Activated CD4-positive, alpha-beta memory T cell treated with anti-CD3 and anti-CD28 coated beads for 36 hours (primary cell): ENCODE results near the gene FGF12. TPM values are rescaled to one million over a fixed set of nuclear protein-coding genes. Genes with fewer than 3 reads are reported as not detected.

Source experiments
- CTCF ChIA-PET: fragments of 350-600 bp; sonication (Branson Sonifier 250); formaldehyde crosslinking; loops from one replicate; lab custom pipeline; 2021; ENCODE audit warnings: antibody characterized with exemption, inconsistent platforms; lab: Charles Lee
- POLR2A ChIA-PET: fragments of 350-600 bp; sonication (Branson Sonifier 250); formaldehyde crosslinking; loops from one replicate; lab custom pipeline; 2021; ENCODE audit warnings: antibody characterized with exemption; lab: Charles Lee
- DNase-seq: peaks from one replicate; pipeline ENCODE4 v3.0.0-alpha.2; 2020
- H3K27ac Mint-ChIP-seq: one replicate; pipeline ENCODE4 v1.8.0; 2021; ENCODE audit warnings: mixed read lengths
- H3K27me3 Mint-ChIP-seq: one replicate; pipeline ENCODE4 v1.8.0; 2021; ENCODE audit warnings: mixed read lengths
- H3K36me3 Mint-ChIP-seq: one replicate; pipeline ENCODE4 v1.8.0; 2021; ENCODE audit warnings: mixed read lengths
- H3K4me1 Mint-ChIP-seq: one replicate; pipeline ENCODE4 v1.8.0; 2021; ENCODE audit warnings: low read depth, mixed read lengths
- H3K4me3 Mint-ChIP-seq: one replicate; pipeline ENCODE4 v1.8.0; 2021; ENCODE audit warnings: mild to moderate bottlenecking, mixed read lengths
- H3K9me3 Mint-ChIP-seq: one replicate; pipeline ENCODE4 v1.8.0; 2021; ENCODE audit warnings: mixed read lengths
- intact Hi-C: fragments of 100-400 bp; cut with micrococcal nuclease; formaldehyde crosslinking; loops from one replicate; pipeline ENCODE4 v1.15.1; 2023
- total RNA-seq, 2 experiments: library from RNA; stranded (reverse); gene quantifications; one replicate each; pipeline ENCODE4 v1.2.3, GENCODE V29; 2021

FGF12 gene
- total RNA-seq, 2 experiments from 2014 or later, result not detected

- H3K27me3 Mint-ChIP-seq, result no peaks in the 10 kb centered on the region
- no peaks in the 10 kb centered on the region for H3K36me3 Mint-ChIP-seq
Observed at GRCh38 chr3:192284443-192285072, 442.8 kb downstream of the FGF12 start.

GRCh38 chr3:192281207-192281880, 446.0 kb downstream of the FGF12 start:
- no peaks in the 10 kb centered on the region for H3K27me3 Mint-ChIP-seq
- ChIA-PET POLR2A (no interaction called here), CTCF (no interaction called here)
- DNase-seq, result no peak
- no peak overlapping the region for H3K4me3 Mint-ChIP-seq
- no peaks in the 10 kb centered on the region for H3K9me3 Mint-ChIP-seq
- H3K4me1 Mint-ChIP-seq, result no peaks in the 10 kb centered on the region
- no peaks in the 10 kb centered on the region for H3K36me3 Mint-ChIP-seq
- H3K27ac Mint-ChIP-seq, result no peak overlapping the region
- intact Hi-C loops, result no loop called here

More at GRCh38 chr3:192284443-192285072, 442.8 kb downstream of the FGF12 start:
- intact Hi-C loops, result no loop called here
- Mint-ChIP-seq H3K4me3 (no peak overlapping the region), H3K27ac (no peak overlapping the region), H3K4me1 (no peaks in the 10 kb centered on the region), H3K9me3 (no peaks in the 10 kb centered on the region)
- CTCF ChIA-PET, result no interaction called here
- DNase-seq, result no peak
- POLR2A ChIA-PET, result no interaction called here

GRCh38 chr3:192279664-192280063, 447.7 kb downstream of the FGF12 start:
- CTCF ChIA-PET, result no interaction called here
- Mint-ChIP-seq H3K36me3 (no peaks in the 10 kb centered on the region), H3K4me1 (no peaks in the 10 kb centered on the region), H3K9me3 (no peaks in the 10 kb centered on the region), H3K4me3 (no peak overlapping the region), H3K27me3 (no peaks in the 10 kb centered on the region), H3K27ac (no peak overlapping the region)
- DNase-seq, result no peak
- POLR2A ChIA-PET, result no interaction called here
- intact Hi-C loops, result no loop called here

GRCh38 chr3:192277477-192277876, 449.9 kb downstream of the FGF12 start:
- no peaks in the 10 kb centered on the region for H3K9me3 Mint-ChIP-seq

GRCh38 chr3:192275741-192276355, 451.5 kb downstream of the FGF12 start:
- H3K27me3 Mint-ChIP-seq, result no peaks in the 10 kb centered on the region
- no peak overlapping the region for H3K27ac Mint-ChIP-seq
- H3K9me3 Mint-ChIP-seq, result no peaks in the 10 kb centered on the region
- no peak for DNase-seq
- H3K4me3 Mint-ChIP-seq, result no peak overlapping the region
- no peaks in the 10 kb centered on the region for H3K4me1 Mint-ChIP-seq
- no peaks in the 10 kb centered on the region for H3K36me3 Mint-ChIP-seq
- CTCF ChIA-PET, result interaction anchor here (0.7 kb wide), 1 partner anchor 642 kb away, joined by 3 read pairs; no protein-coding TSS in a partner anchor
- intact Hi-C loops, result no loop called here
- POLR2A ChIA-PET, result no interaction called here

More at GRCh38 chr3:192277477-192277876, 449.9 kb downstream of the FGF12 start:
- Mint-ChIP-seq H3K27ac (no peak overlapping the region), H3K36me3 (no peaks in the 10 kb centered on the region), H3K4me1 (no peaks in the 10 kb centered on the region), H3K27me3 (no peaks in the 10 kb centered on the region), H3K4me3 (no peak overlapping the region)
- ChIA-PET POLR2A (no interaction called here), CTCF (no interaction called here)
- no peak for DNase-seq
- intact Hi-C loops, result no loop called here

- Mint-ChIP-seq H3K36me3 (no peaks in the 10 kb centered on the region), H3K4me1 (no peaks in the 10 kb centered on the region), H3K27ac (no peak overlapping the region), H3K9me3 (no peaks in the 10 kb centered on the region), H3K27me3 (no peaks in the 10 kb centered on the region), H3K4me3 (no peak overlapping the region)
- intact Hi-C loops, result no loop called here
- no peak for DNase-seq
- ChIA-PET POLR2A (no interaction called here), CTCF (no interaction called here)
Observed at GRCh38 chr3:192273697-192274010, 453.7 kb downstream of the FGF12 start.

GRCh38 chr3:192273001-192273696, 454.2 kb downstream of the FGF12 start:
- no peaks in the 10 kb centered on the region for H3K27me3 Mint-ChIP-seq
- POLR2A ChIA-PET, result no interaction called here
- H3K4me1 Mint-ChIP-seq, result no peaks in the 10 kb centered on the region
- CTCF ChIA-PET, result no interaction called here
- no peak overlapping the region for H3K27ac Mint-ChIP-seq
- H3K4me3 Mint-ChIP-seq, result no peak overlapping the region
- DNase-seq, result no peak
- H3K9me3 Mint-ChIP-seq, result no peaks in the 10 kb centered on the region
- intact Hi-C loops, result no loop called here
- H3K36me3 Mint-ChIP-seq, result no peaks in the 10 kb centered on the region

- CTCF ChIA-PET, result no interaction called here
- intact Hi-C loops, result no loop called here
- POLR2A ChIA-PET, result no interaction called here
- no peak overlapping the region for H3K27ac Mint-ChIP-seq
- H3K4me3 Mint-ChIP-seq, result no peak overlapping the region
- H3K27me3 Mint-ChIP-seq, result no peaks in the 10 kb centered on the region
- DNase-seq, result no peak
- H3K4me1 Mint-ChIP-seq, result no peaks in the 10 kb centered on the region
- H3K9me3 Mint-ChIP-seq, result no peaks in the 10 kb centered on the region
- no peaks in the 10 kb centered on the region for H3K36me3 Mint-ChIP-seq
Observed at GRCh38 chr3:192262001-192262400, 465.3 kb downstream of the FGF12 start.

GRCh38 chr3:192261135-192261534, 466.2 kb downstream of the FGF12 start:
- H3K4me3 Mint-ChIP-seq, result no peak overlapping the region
- H3K9me3 Mint-ChIP-seq, result no peaks in the 10 kb centered on the region
- no peaks in the 10 kb centered on the region for H3K27me3 Mint-ChIP-seq
- H3K36me3 Mint-ChIP-seq, result no peaks in the 10 kb centered on the region
- H3K4me1 Mint-ChIP-seq, result no peaks in the 10 kb centered on the region
- CTCF ChIA-PET, result no interaction called here
- POLR2A ChIA-PET, result no interaction called here
- intact Hi-C loops, result no loop called here
- no peak overlapping the region for H3K27ac Mint-ChIP-seq
- DNase-seq, result no peak

- Mint-ChIP-seq H3K9me3 (no peaks in the 10 kb centered on the region), H3K4me3 (no peak overlapping the region), H3K27me3 (no peaks in the 10 kb centered on the region), H3K4me1 (no peaks in the 10 kb centered on the region), H3K36me3 (no peaks in the 10 kb centered on the region), H3K27ac (no peak overlapping the region)
- DNase-seq, result no peak
- ChIA-PET POLR2A (no interaction called here), CTCF (no interaction called here)
- intact Hi-C loops, result no loop called here
Observed at GRCh38 chr3:192260116-192261010, 467.0 kb downstream of the FGF12 start.

GRCh38 chr3:192259661-192260060, 467.7 kb downstream of the FGF12 start:
- no peaks in the 10 kb centered on the region for H3K9me3 Mint-ChIP-seq
- POLR2A ChIA-PET, result no interaction called here
- no peaks in the 10 kb centered on the region for H3K27me3 Mint-ChIP-seq
- no peak overlapping the region for H3K27ac Mint-ChIP-seq
- CTCF ChIA-PET, result no interaction called here
- no peak overlapping the region for H3K4me3 Mint-ChIP-seq
- no peak for DNase-seq
- H3K36me3 Mint-ChIP-seq, result no peaks in the 10 kb centered on the region
- no peaks in the 10 kb centered on the region for H3K4me1 Mint-ChIP-seq
- intact Hi-C loops, result no loop called here

GRCh38 chr3:192258721-192259120, 468.6 kb downstream of the FGF12 start:
- intact Hi-C loops, result no loop called here
- Mint-ChIP-seq H3K27me3 (no peaks in the 10 kb centered on the region), H3K4me1 (no peaks in the 10 kb centered on the region), H3K36me3 (no peaks in the 10 kb centered on the region), H3K4me3 (no peak overlapping the region), H3K27ac (no peak overlapping the region), H3K9me3 (no peaks in the 10 kb centered on the region)
- ChIA-PET POLR2A (no interaction called here), CTCF (no interaction called here)
- no peak for DNase-seq
